Measurements from ENCODE around the gene PRICKLE1. TPM values are rescaled to one million over a fixed set of nuclear protein-coding genes. Genes with fewer than 3 reads are reported as not detected.

Gene PRICKLE1
- total RNA-seq, 2 donors from 2014 or later, result 7.5 to 12.4 TPM

DNA sequence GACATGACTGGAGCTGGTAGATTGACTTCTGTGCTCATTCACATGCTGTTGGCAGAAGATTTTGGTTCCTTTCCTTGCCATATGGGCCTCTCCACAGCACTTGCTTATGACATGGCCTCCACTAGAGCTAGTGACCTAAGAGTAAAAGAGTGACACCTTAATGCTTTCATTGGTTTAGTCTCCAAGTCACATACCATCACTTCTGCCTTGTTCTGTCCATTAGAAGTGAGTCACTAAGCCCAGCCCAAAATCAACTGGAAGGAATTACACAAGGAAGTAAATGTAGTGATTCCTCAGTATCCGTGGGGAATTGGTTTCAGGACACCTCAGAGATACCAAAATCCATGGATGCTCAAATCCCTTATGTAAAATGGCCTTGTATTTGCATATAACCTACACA is 182.2 kb downstream of the PRICKLE1 start:
- Histone ChIP-seq H3K4me3 (no peak overlapping the region), H3K27me3 (replicated peaks; ENCODE audit: insufficient read depth) (no peaks in the 10 kb centered on the region), H3K36me3 (no peaks in the 10 kb centered on the region), H3K9me3 (no peaks in the 10 kb centered on the region), H3K27ac (no peak overlapping the region), H3K4me1 (replicated peaks) (no peaks in the 10 kb centered on the region)
- no peak for DNase-seq (ENCODE audit: low spot score)
- intact Hi-C loops (cut with DNase I), result no loop called here
- TF ChIP-seq POLR2AphosphoS5 (IDR thresholded peaks at IDR 0.05) (no peak), POLR2A (IDR thresholded peaks at IDR 0.05) (no peak)
- 100% methylated on average over 1 of the region's 1 CpG for WGBS

Small RNA genes lying within 50 kb of the gene (small RNA-seq; reads per million reads assigned to genes)
- gene AC079600.1, result 0 reads per million in 2 donors
- 0 reads per million in 2 donors for gene AC079600.2
- 0 reads per million in 2 donors for gene RF00019
